Sigmoid colon (tissue), 7 donors: ENCODE results near the gene TVP23C. TPM values are rescaled to one million over a fixed set of nuclear protein-coding genes. Genes with fewer than 3 reads are reported as not detected.

ENCODE experiments used
- DNase-seq: peaks from one replicate; pipeline ENCODE4 v3.0.0-alpha.2; 2019
- H3K27ac ChIP-seq, 4 donors: fragments of 200-600 bp; sonication (generic); one replicate each; pipeline ENCODE4 v1.5.1; 2016 to 2019; ENCODE audit warnings: mild to moderate bottlenecking in 1 of 4
- H3K27me3 ChIP-seq, 3 donors: fragments of 200-600 bp; sonication (generic); one replicate each; pipeline ENCODE4 v1.5.1; 2019; ENCODE audit warnings: mild to moderate bottlenecking in 1 of 3
- H3K36me3 ChIP-seq, 4 donors: fragments of 200-600 bp; sonication (generic); one replicate each; pipeline ENCODE4 v1.5.1; 2016 to 2019
- H3K4me1 ChIP-seq, 4 donors: fragments of 200-600 bp; sonication (generic); one replicate each; pipeline ENCODE4 v1.5.1; 2017 to 2019
- H3K4me3 ChIP-seq, 4 donors: fragments of 200-600 bp; sonication (generic); one replicate each; pipeline ENCODE4 v1.5.1; 2017 to 2019; ENCODE audit warnings: mild to moderate bottlenecking in 2 of 4, moderate library complexity in 1 of 4
- H3K9me3 ChIP-seq, 4 donors: fragments of 200-600 bp in 3 of 4; sonication (generic) in 3 of 4; one replicate each; pipeline versions ENCODE4 v1.5.1 to v1.6.1; 2013 to 2019
- CTCF ChIP-seq, 4 experiments: fragments of 450-650 bp in 3 of 4; fragments of 200-600 bp in 1 of 4; IDR thresholded peaks; one replicate each; pipeline ENCODE4 v1.5.1; 2016 to 2019; ENCODE audit warnings: antibody characterized with exemption in 4 of 4, mild to moderate bottlenecking in 3 of 4, moderate library complexity in 2 of 4
- EP300 ChIP-seq, 4 donors: sonication (generic); formaldehyde crosslinking; IDR thresholded peaks; one replicate each; pipeline ENCODE4 v1.6.1; 2017; ENCODE audit warnings: antibody characterized with exemption in 4 of 4
- POLR2A ChIP-seq, 2 donors: fragments of 450-650 bp; IDR thresholded peaks; one replicate each; pipeline ENCODE4 v1.6.1; 2016; ENCODE audit warnings: antibody characterized with exemption in 2 of 2, mild to moderate bottlenecking in 2 of 2, moderate library complexity in 2 of 2
- POLR2AphosphoS5 ChIP-seq, 4 donors: sonication (generic); formaldehyde crosslinking; IDR thresholded peaks; one replicate each; pipeline ENCODE4 v1.6.1; 2017; ENCODE audit warnings: antibody characterized with exemption in 4 of 4
- WGBS, 2 donors: extraction: QIAGEN DNeasy Blood & Tissue Kit; methylation state at CpG; one replicate each; pipeline ENCODE4 v1.1.7; 2013; 5-methylcytosine and 5-hydroxymethylcytosine counted together
- intact Hi-C: fragments of 100-400 bp; cut with DNase I; formaldehyde crosslinking; loops from one replicate; pipeline ENCODE4 v1.15.1; 2023
- polyA plus RNA-seq, 3 donors: library from polyadenylated mRNA; stranded (reverse); fragments of 200-250 nt; gene quantifications; one replicate each; pipeline ENCODE4 v1.2.3, GENCODE V29; 2013
- total RNA-seq, 4 donors: library from RNA; depleted of rRNA; stranded (reverse); fragments of >200 nt; gene quantifications; one replicate each; pipeline ENCODE4 v1.1.0, GENCODE V29; 2016
- donor health status: healthy with polysubstance abuse.
- donor health status: Bipolar disorder and iron deficiency.
- donor health status: healthy.

The TVP23C gene
- total and polyA plus RNA-seq, 7 donors = 1.4 to 18.1 (median 9.4) TPM; not detected in 1

GRCh38 chr17:15498107-15498506 is 65.2 kb downstream of the TVP23C start:
- WGBS, 2 donors = 86 to 90% methylated on average over 2 of the region's 2 CpGs
- Histone ChIP-seq H3K36me3 (no peaks in the 10 kb centered on the region), H3K4me3 (no peak overlapping the region), H3K27ac (no peak overlapping the region), H3K27me3 (no peaks in the 10 kb centered on the region), H3K4me1 (peaks cover 0 to 15% (median 12%) of the 10 kb centered on the region in 4 donors), H3K9me3 (no peaks in the 10 kb centered on the region)
- no peak for TF ChIP-seq EP300 (IDR thresholded peaks at IDR 0.05)
- intact Hi-C loops = no loop called here
- no peak for DNase-seq

- intact Hi-C loops = no loop called here
- 90 to 93% methylated on average over 7 of the region's 7 CpGs for WGBS, 2 donors
- TF ChIP-seq EP300 (IDR thresholded peaks at IDR 0.05) (no peak), CTCF (IDR thresholded peaks at IDR 0.05) (no peak), POLR2A (IDR thresholded peaks at IDR 0.05) (no peak), POLR2AphosphoS5 (IDR thresholded peaks at IDR 0.05) (no peak)
- no peaks in the 10 kb centered on the region for H3K9me3 ChIP-seq
- H3K27ac ChIP-seq = peak overlapping the region in 2 of 4 donors; percentile 1 to 49
- H3K4me3 ChIP-seq = no peak overlapping the region
- DNase-seq = no peak
- no peaks in the 10 kb centered on the region for H3K36me3 ChIP-seq
- H3K4me1 ChIP-seq = peaks cover 0 to 6% (median 3%) of the 10 kb centered on the region in 4 donors
- no peaks in the 10 kb centered on the region for H3K27me3 ChIP-seq
Measured at GRCh38 chr17:15496735-15497670, 66.3 kb downstream of the TVP23C start.

DNA sequence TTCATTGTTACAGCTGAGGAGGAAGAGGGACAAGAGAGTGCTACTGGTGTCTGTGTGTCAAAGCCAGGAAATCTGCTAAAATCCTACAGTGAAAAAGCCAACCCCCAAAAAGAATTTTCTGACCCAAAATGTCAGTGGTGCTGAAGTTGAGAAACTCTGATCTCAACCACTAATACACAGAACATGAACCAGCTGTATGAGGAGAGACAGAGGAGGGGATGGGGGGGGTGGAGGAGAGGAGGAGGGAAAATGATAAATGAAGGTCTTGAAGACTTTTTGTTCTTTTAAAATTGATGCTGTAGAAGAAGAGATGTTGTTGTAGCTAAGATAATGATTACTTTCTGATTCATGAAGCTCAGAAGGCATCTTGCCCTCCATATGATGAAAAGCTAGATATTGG is 68.5 kb downstream of the TVP23C start:
- H3K27ac ChIP-seq = peak overlapping the region in 3 of 4 donors; percentile 0 to 59 (median 27)
- DNase-seq = no peak
- intact Hi-C loops = no loop called here
- no peak for TF ChIP-seq EP300 (IDR thresholded peaks at IDR 0.05)
- no peak for TF ChIP-seq POLR2AphosphoS5 (IDR thresholded peaks at IDR 0.05)
- no peak for TF ChIP-seq CTCF (IDR thresholded peaks at IDR 0.05)
- TF ChIP-seq POLR2A (IDR thresholded peaks at IDR 0.05) = no peak
- H3K4me1 ChIP-seq = no peaks in the 10 kb centered on the region
- H3K36me3 ChIP-seq = no peaks in the 10 kb centered on the region
- no peaks in the 10 kb centered on the region for H3K9me3 ChIP-seq
- no peak overlapping the region for H3K4me3 ChIP-seq
- no peaks in the 10 kb centered on the region for H3K27me3 ChIP-seq

DNA sequence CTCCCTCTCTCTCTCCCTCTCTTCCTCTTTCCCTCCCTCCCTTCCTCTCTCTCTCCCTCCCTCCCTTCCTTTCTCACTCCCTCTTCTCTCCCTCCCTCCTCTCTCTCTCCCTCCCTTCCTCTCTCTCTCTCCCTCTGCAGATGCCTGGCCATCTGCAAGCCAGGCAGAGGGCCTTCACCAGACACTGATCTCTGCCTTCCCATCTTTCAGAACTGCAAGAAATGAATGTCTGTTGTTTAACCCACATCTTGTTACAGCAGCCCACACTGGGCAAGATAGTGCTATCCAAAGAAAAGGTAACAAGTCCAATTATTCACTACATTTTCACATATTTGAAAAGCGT is 69.6 kb downstream of the TVP23C start:
- Histone ChIP-seq H3K27me3 (no peaks in the 10 kb centered on the region), H3K4me1 (no peaks in the 10 kb centered on the region), H3K36me3 (no peaks in the 10 kb centered on the region), H3K27ac (no peak overlapping the region), H3K4me3 (no peak overlapping the region), H3K9me3 (no peaks in the 10 kb centered on the region)
- intact Hi-C loops = no loop called here
- DNase-seq = no peak
- TF ChIP-seq EP300 (IDR thresholded peaks at IDR 0.05) = no peak
- TF ChIP-seq POLR2A (IDR thresholded peaks at IDR 0.05) = no peak
- TF ChIP-seq CTCF (IDR thresholded peaks at IDR 0.05) = no peak
- no peak for TF ChIP-seq POLR2AphosphoS5 (IDR thresholded peaks at IDR 0.05)
- WGBS, 2 donors = 54 to 96% methylated on average over 1 of the region's 1 CpG

- Histone ChIP-seq H3K4me1 (no peaks in the 10 kb centered on the region), H3K9me3 (no peaks in the 10 kb centered on the region), H3K4me3 (no peak overlapping the region), H3K36me3 (no peaks in the 10 kb centered on the region), H3K27ac (no peak overlapping the region), H3K27me3 (no peaks in the 10 kb centered on the region)
- no peak for DNase-seq
- 96 to 97% methylated on average over 8 of the region's 8 CpGs for WGBS, 2 donors
- no peak for TF ChIP-seq POLR2AphosphoS5 (IDR thresholded peaks at IDR 0.05)
- TF ChIP-seq CTCF (IDR thresholded peaks at IDR 0.05) = no peak
- TF ChIP-seq EP300 (IDR thresholded peaks at IDR 0.05) = no peak
- TF ChIP-seq POLR2A (IDR thresholded peaks at IDR 0.05) = no peak
- intact Hi-C loops = no loop called here
Measured at GRCh38 chr17:15492791-15493692, 70.2 kb downstream of the TVP23C start.
